Colonic mucosa (tissue), 4 donors: ENCODE measurements around the gene MFSD11. TPM values are rescaled to one million over a fixed set of nuclear protein-coding genes. Genes with fewer than 3 reads are reported as not detected.

Experiments
- DNase-seq: peaks from one replicate; pipeline ENCODE4 v3.0.0-alpha.2; 2020
- H3K27ac ChIP-seq: fragments of 200-600 bp; one replicate; pipeline ENCODE4 v1.8.0; 2021
- H3K27me3 ChIP-seq: fragments of 200-600 bp; one replicate; pipeline ENCODE4 v1.8.0; 2021
- H3K36me3 ChIP-seq: fragments of 200-600 bp; one replicate; pipeline ENCODE4 v1.8.0; 2021
- H3K4me1 ChIP-seq: fragments of 200-600 bp; one replicate; pipeline ENCODE4 v1.8.0; 2021; ENCODE audit warnings: mild to moderate bottlenecking
- H3K4me3 ChIP-seq: fragments of 200-600 bp; one replicate; pipeline ENCODE4 v1.8.0; 2021
- H3K9ac ChIP-seq, 2 donors: one replicate each; pipeline ENCODE4 v1.7.0; 2013; ENCODE audit warnings: control low read depth in 2 of 2, low read depth in 2 of 2, low read length in 2 of 2
- H3K9me3 ChIP-seq: fragments of 200-600 bp; one replicate; pipeline ENCODE4 v1.8.0; 2021
- CTCF ChIP-seq: fragments of 200-600 bp; IDR thresholded peaks from one replicate; pipeline ENCODE4 v1.8.0; 2022; ENCODE audit warnings: antibody characterized with exemption, mild to moderate bottlenecking
- intact Hi-C: fragments of 100-400 bp; cut with DNase I; formaldehyde crosslinking; loops from one replicate; pipeline ENCODE4 v1.14.1; 2022
- microRNA-seq: library from miRNA; unstranded; fragments of <30 nt; microRNA quantifications from one replicate; pipeline ENCODE4, GENCODE V29; 2019
- total RNA-seq, 2 donors: library from RNA; stranded (reverse); fragmentation: NEBNext Ultra II Directional in 1 of 2; extraction: Animal tissue kit (Norgen Biotek cat#: 25700) in 1 of 2; gene quantifications; one replicate each; pipeline ENCODE4 v1.2.1, GENCODE V29; 2021
- donor health status: healthy.
- donor health status: DM: no; HTN: no; CAD: no.
- donor health status: DM: no; HTN: no; CAD: no.

The MFSD11 gene
- total RNA-seq, 2 donors from 2014 or later, result 24.9 to 38.9 TPM

DNA sequence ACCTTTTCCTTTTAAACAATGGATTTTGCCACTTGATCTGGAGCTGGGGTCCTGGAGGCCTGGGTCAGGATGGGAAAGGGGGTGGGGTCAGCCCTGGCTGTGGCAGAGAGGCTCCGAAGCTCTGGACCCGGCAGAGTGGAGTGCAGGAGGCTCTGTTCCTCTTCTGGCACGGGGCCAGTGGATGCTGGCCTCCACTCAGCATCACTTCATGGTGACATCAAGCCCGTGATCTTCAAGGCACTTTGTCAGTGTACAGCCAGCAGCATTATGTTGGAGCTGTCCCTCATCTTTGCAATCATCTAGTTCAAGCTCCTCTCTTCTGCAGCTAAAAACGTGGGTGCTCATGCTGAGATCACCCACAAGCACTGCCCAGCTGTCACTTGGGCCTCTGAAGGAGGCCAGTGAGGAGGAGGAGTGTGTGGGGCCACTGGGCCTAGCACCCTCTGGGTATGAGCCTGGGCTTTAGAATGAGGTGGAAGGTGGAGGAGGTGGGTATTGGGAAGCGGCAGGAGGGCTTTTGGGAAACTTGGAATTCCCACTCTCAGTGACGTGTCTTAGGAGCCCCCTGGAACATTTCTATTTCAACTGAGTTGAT lies 84.4 kb downstream of the MFSD11 start:
- Histone ChIP-seq H3K27ac (no peak overlapping the region), H3K9ac (no peak overlapping the region), H3K4me3 (no peak overlapping the region), H3K4me1 (no peaks in the 10 kb centered on the region), H3K9me3 (no peaks in the 10 kb centered on the region), H3K27me3 (no peaks in the 10 kb centered on the region), H3K36me3 (no peaks in the 10 kb centered on the region)
- no peak for TF ChIP-seq CTCF
- intact Hi-C loops, result no loop called here
- DNase-seq, result no peak

GRCh38 chr17:76824093-76824492 lies 86.2 kb downstream of the MFSD11 start:
- no peak for TF ChIP-seq CTCF
- no peak overlapping the region for H3K27ac ChIP-seq
- no peak for DNase-seq
- H3K4me1 ChIP-seq, result no peaks in the 10 kb centered on the region
- no peaks in the 10 kb centered on the region for H3K9me3 ChIP-seq
- H3K9ac ChIP-seq, result no peak overlapping the region
- no peak overlapping the region for H3K4me3 ChIP-seq
- no peaks in the 10 kb centered on the region for H3K27me3 ChIP-seq
- H3K36me3 ChIP-seq, result no peaks in the 10 kb centered on the region
- intact Hi-C loops, result no loop called here

DNA sequence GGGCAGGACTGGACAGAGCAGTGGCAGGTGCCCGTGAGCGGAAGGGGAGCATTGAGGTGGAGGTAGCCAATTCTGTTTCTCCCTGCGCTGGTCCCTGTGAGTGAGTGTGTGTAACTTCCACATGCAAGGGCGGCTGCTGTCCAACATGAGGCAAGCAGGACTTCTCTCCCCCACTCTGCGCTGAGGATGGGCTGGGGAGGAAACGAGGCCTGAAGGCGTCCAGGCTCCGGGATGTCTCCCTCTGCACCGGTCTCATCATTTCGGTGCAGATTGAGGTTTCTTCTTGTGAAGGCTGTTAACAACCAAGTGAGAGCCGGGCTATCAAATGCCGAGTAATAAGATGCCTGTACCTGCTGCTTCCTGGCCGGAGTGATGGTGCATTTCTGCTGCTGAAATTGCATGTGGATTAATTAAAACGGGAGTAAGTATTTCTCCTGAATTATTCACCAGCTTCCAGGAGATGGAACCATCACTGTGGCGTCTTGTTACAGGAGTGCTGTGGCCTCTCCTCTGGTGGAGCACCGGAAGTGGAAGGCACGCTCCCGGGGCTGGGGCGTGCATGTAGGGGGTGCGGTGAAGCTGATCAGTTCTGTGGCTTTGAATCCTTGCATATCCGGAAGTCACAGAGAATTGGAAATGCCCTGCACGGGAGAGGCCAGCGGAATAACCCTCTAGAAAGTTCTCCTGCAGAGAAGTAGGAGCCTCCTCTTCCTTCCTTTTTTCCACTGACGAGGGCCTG lies 88.6 kb downstream of the MFSD11 start:
- Histone ChIP-seq H3K27me3 (no peaks in the 10 kb centered on the region), H3K27ac (no peak overlapping the region), H3K36me3 (no peaks in the 10 kb centered on the region), H3K4me3 (no peak overlapping the region), H3K9me3 (no peaks in the 10 kb centered on the region), H3K9ac (no peak overlapping the region), H3K4me1 (no peaks in the 10 kb centered on the region)
- no peak for DNase-seq
- intact Hi-C loops, result no loop called here
- no peak for TF ChIP-seq CTCF

GRCh38 chr17:76827736-76828135 lies 89.8 kb downstream of the MFSD11 start:
- no peak overlapping the region for H3K27ac ChIP-seq
- H3K9me3 ChIP-seq, result no peaks in the 10 kb centered on the region
- no peak for TF ChIP-seq CTCF
- no peak for DNase-seq
- H3K4me1 ChIP-seq, result no peaks in the 10 kb centered on the region
- no peaks in the 10 kb centered on the region for H3K27me3 ChIP-seq
- H3K4me3 ChIP-seq, result no peak overlapping the region
- H3K36me3 ChIP-seq, result no peaks in the 10 kb centered on the region
- no peak overlapping the region for H3K9ac ChIP-seq
- intact Hi-C loops, result no loop called here

Small RNA genes within 50 kb of the gene (microRNA-seq; reads per million reads assigned to microRNA genes)
- gene MIR636, result 2.2 reads per million

Other genes starting within 250 kb of the MFSD11 start
- 10 to 100 TPM; 11.6 to 23.9 TPM for gene RHBDF2, start 236.7 kb upstream of the MFSD11 start, total RNA-seq
- gene CYGB, start 200.4 kb upstream of the MFSD11 start, total RNA-seq, result 1 to 10 TPM; 4.7 to 9.9 TPM
- gene PRCD, start 198.1 kb upstream of the MFSD11 start, total RNA-seq, result 1 to 10 TPM in 1 of 2 donors, under 1 TPM in 1; 0.29 to 1.2 TPM
- gene ST6GALNAC2, start 152.3 kb upstream of the MFSD11 start, total RNA-seq, result 1 to 10 TPM; 3.8 to 6.3 TPM
- 100 to 1,000 TPM; 311 to 465 TPM for gene ST6GALNAC1, start 94.4 kb upstream of the MFSD11 start, total RNA-seq
- 10 to 100 TPM; 20.3 to 39.3 TPM for gene MXRA7, start 27.2 kb upstream of the MFSD11 start, total RNA-seq
- 10 to 100 TPM; 38.6 to 41.6 TPM for gene JMJD6, start 11.5 kb upstream of the MFSD11 start, total RNA-seq
- 10 to 100 TPM; 21.7 to 29.7 TPM for gene METTL23, start 11.3 kb upstream of the MFSD11 start, total RNA-seq
- gene SRSF2, start 788 bp upstream of the MFSD11 start, total RNA-seq, result 100 to 1,000 TPM; 163 to 300 TPM
- under 1 TPM; 0.05 to 0.27 TPM for gene MGAT5B, start 130.3 kb downstream of the MFSD11 start, total RNA-seq